Activated CD8-positive, alpha-beta memory T cell treated with anti-CD3 and anti-CD28 coated beads, Interleukin-2, amount 50 U/mL, for 1 hour (primary cell): ENCODE measurements around the gene PSME4.
"Not testable (repeated sequence)": the region's sequence is repeated elsewhere in the genome, so short reads cannot be mapped to it uniquely, and the experiment has no call there.

Experiments used
- DNase-seq: peaks from one replicate; pipeline ENCODE4 v3.0.0-alpha.2; 2020; ENCODE audit errors: extremely low read depth

PSME4 gene

GRCh38 chr2:53884883-53885282 is 85.9 kb downstream of the PSME4 start:
- no peak for DNase-seq

- no peak for DNase-seq
Observed at GRCh38 chr2:53881986-53882385, 88.8 kb downstream of the PSME4 start.

GRCh38 chr2:53881360-53881759 is 89.4 kb downstream of the PSME4 start:
- no peak for DNase-seq

- DNase-seq = no peak
Observed at GRCh38 chr2:53880756-53881155, 90.0 kb downstream of the PSME4 start.

GRCh38 chr2:53877556-53877955 is 93.2 kb downstream of the PSME4 start:
- no peak for DNase-seq

GRCh38 chr2:53877112-53877511 is 93.7 kb downstream of the PSME4 start:
- DNase-seq = no peak

GRCh38 chr2:53874401-53874950 is 96.3 kb downstream of the PSME4 start:
- DNase-seq = no peak

GRCh38 chr2:53867773-53868172 is 103.0 kb downstream of the PSME4 start:
- no peak for DNase-seq

GRCh38 chr2:53867169-53867568 is 103.6 kb downstream of the PSME4 start:
- no peak for DNase-seq

GRCh38 chr2:53865962-53866361 is 104.8 kb downstream of the PSME4 start:
- no peak for DNase-seq

GRCh38 chr2:53865264-53865663 is 105.5 kb downstream of the PSME4 start:
- DNase-seq = no peak

- no peak for DNase-seq
Observed at GRCh38 chr2:53863538-53864227, 107.1 kb downstream of the PSME4 start.

- DNase-seq = no peak
Observed at GRCh38 chr2:53861824-53862223, 109.0 kb downstream of the PSME4 start.

- no peak for DNase-seq
Observed at GRCh38 chr2:53859206-53860181, 111.3 kb downstream of the PSME4 start, which contains the start of gene GPR75. TSS of gene GPR75 (minus strand) at chr2:53859967. CDS start at chr2:53854756, 5,211 bp downstream.

GRCh38 chr2:53856272-53856671 is 114.5 kb downstream of the PSME4 start:
- DNase-seq = no peak

- no peak for DNase-seq
Observed at GRCh38 chr2:53854678-53855077, 116.1 kb downstream of the PSME4 start.

- DNase-seq = no peak
Observed at GRCh38 chr2:53852532-53852931, 118.3 kb downstream of the PSME4 start.

GRCh38 chr2:53851052-53851757 is 119.6 kb downstream of the PSME4 start:
- not testable (repeated sequence) for DNase-seq

GRCh38 chr2:53848062-53848461 is 122.7 kb downstream of the PSME4 start:
- DNase-seq = no peak

GRCh38 chr2:53843595-53843994 is 127.2 kb downstream of the PSME4 start:
- no peak for DNase-seq

- DNase-seq = no peak
Observed at GRCh38 chr2:53842891-53843290, 127.9 kb downstream of the PSME4 start.

- DNase-seq = not testable (repeated sequence)
Observed at GRCh38 chr2:53841651-53842050, 129.1 kb downstream of the PSME4 start.
